Nephron progenitor cell (in vitro differentiated cells): ENCODE results near the gene PHKA1.
"Not testable (repeated sequence)": the region's sequence is repeated elsewhere in the genome, so short reads cannot be mapped to it uniquely, and the experiment has no call there.

ENCODE experiments used
- DNase-seq: peaks from one replicate; pipeline ENCODE4 v3.0.0; 2021
- H3K27ac Mint-ChIP-seq: 2 replicates; pipeline ENCODE4 v1.8.0; 2021; ENCODE audit warnings: mild to moderate bottlenecking, moderate library complexity, mixed read lengths
- H3K27me3 Mint-ChIP-seq: 2 replicates; pipeline ENCODE4 v1.8.0; 2021; ENCODE audit warnings: mild to moderate bottlenecking, low read depth, mixed read lengths; ENCODE audit not compliant: poor library complexity
- H3K36me3 Mint-ChIP-seq: 2 replicates; pipeline ENCODE4 v1.8.0; 2021; ENCODE audit warnings: low read depth, mixed read lengths
- H3K4me1 Mint-ChIP-seq: 2 replicates; pipeline ENCODE4 v1.8.0; 2021; ENCODE audit warnings: mixed read lengths
- H3K4me3 Mint-ChIP-seq: 2 replicates; pipeline ENCODE4 v1.8.0; 2021; ENCODE audit warnings: mild to moderate bottlenecking, moderate library complexity, mixed read lengths
- H3K9me3 Mint-ChIP-seq: 2 replicates; pipeline ENCODE4 v1.8.0; 2021; ENCODE audit warnings: mild to moderate bottlenecking, moderate library complexity, mixed read lengths
- TF ChIP-seq, protein P1 (sequence below): fragments of 200-600 bp; sonication (generic); IDR thresholded peaks from 2 replicates; pipeline ENCODE4 v1.5.0; 2021; ENCODE audit warnings: antibody characterized with exemption

PHKA1 gene

DNA sequence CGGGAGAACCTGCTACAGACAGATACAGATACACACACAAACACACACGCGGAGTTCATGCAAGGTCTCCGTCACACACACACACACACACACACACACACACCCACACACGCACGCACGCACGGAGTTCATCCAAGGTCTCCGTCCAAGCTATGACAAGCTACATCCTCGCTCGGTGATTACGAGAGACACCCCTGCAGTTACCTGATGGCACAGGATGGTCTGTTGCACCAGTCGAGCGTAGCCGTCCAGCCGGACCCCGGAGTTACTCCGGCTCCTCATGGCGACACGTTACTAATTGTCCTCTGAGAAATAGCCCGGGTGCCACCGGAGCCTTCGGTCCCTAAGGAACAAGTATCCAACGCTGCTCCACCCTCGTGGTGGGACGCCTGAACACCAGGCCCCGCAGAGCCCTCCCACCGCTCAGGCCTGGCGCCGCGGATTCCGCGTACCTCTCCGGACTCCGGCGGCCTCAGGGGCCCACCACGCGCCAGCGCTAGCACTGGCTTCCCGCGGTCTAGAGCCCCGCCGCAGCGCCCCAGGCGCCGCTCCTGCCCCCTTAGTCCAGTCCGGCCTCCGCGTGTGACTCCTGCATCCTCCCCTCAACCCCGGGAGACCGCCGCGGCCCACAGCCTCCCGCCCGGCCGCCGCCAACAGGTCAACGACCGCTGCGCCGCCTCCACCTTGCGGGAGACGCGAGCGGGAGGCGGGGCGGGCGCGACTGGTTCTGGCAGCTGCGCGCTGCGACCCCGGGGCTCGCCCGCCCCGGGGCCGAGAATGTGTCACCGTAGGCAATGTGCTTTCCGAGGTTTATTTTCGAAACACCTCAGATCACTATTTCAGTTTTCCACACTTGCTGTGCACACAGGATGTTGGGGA, at the start of gene PHKA1:
Gene PHKA1, minus strand, starts transcription at position 708 of the 879 bp plus-strand sequence. Its CDS starts 426 bp downstream, at position 282.
- peaks cover 28% of the 10 kb centered on the region for H3K4me1 Mint-ChIP-seq
- H3K27ac Mint-ChIP-seq: peak within 1 kb of the TSS; percentile 95
- peaks cover 57% of the 10 kb centered on the region for H3K9me3 Mint-ChIP-seq
- H3K36me3 Mint-ChIP-seq: peaks cover 12% of the 10 kb centered on the region
- DNase-seq: peak; percentile 73
- H3K4me3 Mint-ChIP-seq: peak within 1 kb of the TSS; percentile 93
- H3K27me3 Mint-ChIP-seq: not testable (repeated sequence)

DNA sequence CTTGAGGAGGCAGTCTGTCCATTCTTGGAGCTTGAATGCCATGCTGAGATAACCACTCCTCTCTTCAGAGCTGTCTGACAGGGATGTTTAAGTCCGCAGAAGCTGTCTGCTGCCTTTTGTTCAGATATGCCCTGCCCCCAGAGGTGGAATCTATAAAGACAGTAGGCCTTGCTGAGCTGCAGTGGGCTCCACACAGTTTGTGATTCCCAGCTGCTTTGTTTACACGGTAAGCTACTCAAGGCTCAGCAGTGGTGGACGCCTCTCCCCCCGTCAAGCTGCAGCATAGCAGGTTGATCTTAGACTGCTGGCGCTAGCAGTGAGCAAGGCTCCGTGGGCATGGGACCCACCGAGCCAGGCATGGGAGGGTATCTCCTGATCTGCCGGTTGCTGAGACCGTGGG, 46.3 kb upstream of the PHKA1 start:
- not testable (repeated sequence) for H3K4me3 Mint-ChIP-seq, H3K4me1 Mint-ChIP-seq, H3K27me3 Mint-ChIP-seq, H3K36me3 Mint-ChIP-seq, H3K9me3 Mint-ChIP-seq, DNase-seq, H3K27ac Mint-ChIP-seq

DNA sequence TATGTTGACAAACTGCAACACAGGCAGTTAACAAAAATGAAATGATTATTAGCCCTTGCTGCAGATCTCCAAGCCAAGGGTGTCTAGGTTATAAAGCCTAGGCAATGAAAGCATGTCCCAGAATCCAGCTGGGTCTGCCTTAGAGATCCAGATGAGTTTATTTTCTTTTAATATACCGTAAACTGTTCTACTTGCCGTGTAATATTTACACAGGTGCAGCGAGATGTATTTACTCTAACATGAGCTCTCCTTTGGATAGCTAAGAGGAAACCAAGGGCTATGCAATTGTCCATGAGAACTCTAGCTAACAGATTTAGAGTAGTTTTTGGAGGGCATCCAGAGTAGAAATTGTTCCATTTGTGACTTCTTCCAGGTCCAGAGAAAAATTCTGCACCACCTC, 34.4 kb upstream of the PHKA1 start:
- not testable (repeated sequence) for DNase-seq, H3K27ac Mint-ChIP-seq, H3K4me3 Mint-ChIP-seq, H3K4me1 Mint-ChIP-seq, H3K9me3 Mint-ChIP-seq, H3K36me3 Mint-ChIP-seq, H3K27me3 Mint-ChIP-seq

DNA sequence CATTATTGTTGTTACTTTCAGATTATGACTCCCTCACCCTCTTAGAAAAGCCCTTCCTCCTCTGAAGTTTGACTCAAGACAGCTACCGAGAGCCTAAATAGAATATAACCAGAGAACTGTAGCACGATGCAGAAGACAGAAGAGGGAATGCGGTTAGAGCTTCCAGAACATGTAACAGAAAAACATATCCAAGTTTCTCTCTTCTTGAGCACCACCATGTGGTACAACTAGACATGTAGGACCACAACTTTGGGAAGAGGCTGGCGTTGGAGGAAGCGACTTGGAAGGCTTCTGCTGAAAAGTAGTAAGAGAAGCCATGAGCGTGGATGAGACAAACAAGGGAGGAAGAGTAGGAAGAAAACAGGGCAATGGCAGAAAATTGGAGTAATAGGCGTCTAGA, 31.4 kb upstream of the PHKA1 start:
- not testable (repeated sequence) for H3K4me3 Mint-ChIP-seq, DNase-seq, H3K9me3 Mint-ChIP-seq, H3K27me3 Mint-ChIP-seq, H3K36me3 Mint-ChIP-seq, H3K4me1 Mint-ChIP-seq, H3K27ac Mint-ChIP-seq

DNA sequence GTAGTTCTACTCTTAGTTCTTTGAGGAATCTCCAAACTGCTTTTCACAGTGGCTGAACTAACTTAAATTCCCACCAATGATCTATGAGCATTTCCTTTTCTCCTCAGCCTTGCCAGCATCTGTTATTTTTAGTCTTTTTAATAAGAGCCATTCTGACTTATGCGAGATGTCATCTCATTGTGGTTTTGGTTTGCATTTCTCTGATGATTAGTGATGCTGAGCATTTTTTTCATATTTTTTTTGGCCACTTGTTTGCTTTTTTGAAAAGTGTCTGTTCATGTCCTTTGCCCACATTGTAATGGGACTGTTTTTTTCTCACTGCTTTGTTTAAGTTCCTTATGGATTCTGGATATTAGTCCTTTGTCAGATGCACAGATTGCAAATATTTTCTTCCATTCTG, 21.5 kb upstream of the PHKA1 start:
- peaks cover 49% of the 10 kb centered on the region for H3K9me3 Mint-ChIP-seq
- no peak overlapping the region for H3K4me3 Mint-ChIP-seq
- no peak overlapping the region for H3K27ac Mint-ChIP-seq
- DNase-seq: no peak
- peaks cover 13% of the 10 kb centered on the region for H3K36me3 Mint-ChIP-seq
- H3K4me1 Mint-ChIP-seq: peaks cover 22% of the 10 kb centered on the region
- no peaks in the 10 kb centered on the region for H3K27me3 Mint-ChIP-seq
- TF ChIP-seq, protein P1, sequence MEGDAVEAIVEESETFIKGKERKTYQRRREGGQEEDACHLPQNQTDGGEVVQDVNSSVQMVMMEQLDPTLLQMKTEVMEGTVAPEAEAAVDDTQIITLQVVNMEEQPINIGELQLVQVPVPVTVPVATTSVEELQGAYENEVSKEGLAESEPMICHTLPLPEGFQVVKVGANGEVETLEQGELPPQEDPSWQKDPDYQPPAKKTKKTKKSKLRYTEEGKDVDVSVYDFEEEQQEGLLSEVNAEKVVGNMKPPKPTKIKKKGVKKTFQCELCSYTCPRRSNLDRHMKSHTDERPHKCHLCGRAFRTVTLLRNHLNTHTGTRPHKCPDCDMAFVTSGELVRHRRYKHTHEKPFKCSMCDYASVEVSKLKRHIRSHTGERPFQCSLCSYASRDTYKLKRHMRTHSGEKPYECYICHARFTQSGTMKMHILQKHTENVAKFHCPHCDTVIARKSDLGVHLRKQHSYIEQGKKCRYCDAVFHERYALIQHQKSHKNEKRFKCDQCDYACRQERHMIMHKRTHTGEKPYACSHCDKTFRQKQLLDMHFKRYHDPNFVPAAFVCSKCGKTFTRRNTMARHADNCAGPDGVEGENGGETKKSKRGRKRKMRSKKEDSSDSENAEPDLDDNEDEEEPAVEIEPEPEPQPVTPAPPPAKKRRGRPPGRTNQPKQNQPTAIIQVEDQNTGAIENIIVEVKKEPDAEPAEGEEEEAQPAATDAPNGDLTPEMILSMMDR: no peak

DNA sequence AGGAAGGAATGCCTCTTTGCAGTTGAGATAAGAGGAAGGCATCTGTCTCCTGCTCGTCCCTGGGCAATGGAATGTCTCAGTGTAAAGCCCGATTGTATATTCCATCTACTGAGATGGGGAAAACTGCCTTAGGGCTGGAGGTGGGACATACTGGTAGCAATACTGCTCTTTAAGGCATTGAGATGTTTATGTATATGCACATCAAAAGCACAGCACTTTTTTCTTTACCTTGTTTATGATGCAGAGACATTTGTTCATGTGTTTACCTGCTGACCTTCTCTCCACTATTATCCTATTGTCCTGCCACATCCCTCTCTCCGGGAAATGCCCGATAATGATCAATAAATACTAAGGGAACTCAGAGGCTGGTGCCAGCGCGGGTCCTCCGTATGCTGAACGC, 19.5 kb upstream of the PHKA1 start:
- DNase-seq, H3K27me3 Mint-ChIP-seq, H3K27ac Mint-ChIP-seq, H3K4me3 Mint-ChIP-seq: not testable (repeated sequence)
- Mint-ChIP-seq H3K36me3 (peaks cover 13% of the 10 kb centered on the region), H3K9me3 (peaks cover 49% of the 10 kb centered on the region), H3K4me1 (peaks cover 22% of the 10 kb centered on the region)

DNA sequence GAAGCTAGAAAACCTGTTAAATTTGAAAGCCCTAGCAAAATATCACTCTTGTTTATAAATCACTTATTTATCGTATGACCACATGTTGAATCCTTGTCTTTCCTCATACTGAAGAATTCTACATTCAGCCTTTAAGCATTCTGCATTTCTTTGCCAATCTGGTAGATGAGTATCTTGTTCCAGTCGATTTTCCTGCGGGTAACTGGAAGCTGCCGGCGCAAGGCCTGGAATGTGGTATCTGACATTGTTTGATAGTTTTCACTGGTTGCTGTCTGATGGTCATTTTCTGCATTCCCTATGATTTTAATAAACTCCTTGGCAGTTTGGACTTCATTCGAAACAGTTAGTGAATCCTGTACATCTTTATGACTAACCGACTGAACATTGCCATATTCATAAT, 13.7 kb upstream of the PHKA1 start:
- no peak overlapping the region for H3K27ac Mint-ChIP-seq
- DNase-seq: no peak
- H3K9me3 Mint-ChIP-seq: peaks cover 28% of the 10 kb centered on the region
- TF ChIP-seq, protein P1: no peak
- peaks cover 3% of the 10 kb centered on the region for H3K4me1 Mint-ChIP-seq
- H3K4me3 Mint-ChIP-seq: no peak overlapping the region
- H3K27me3 Mint-ChIP-seq: no peaks in the 10 kb centered on the region
- no peaks in the 10 kb centered on the region for H3K36me3 Mint-ChIP-seq

DNA sequence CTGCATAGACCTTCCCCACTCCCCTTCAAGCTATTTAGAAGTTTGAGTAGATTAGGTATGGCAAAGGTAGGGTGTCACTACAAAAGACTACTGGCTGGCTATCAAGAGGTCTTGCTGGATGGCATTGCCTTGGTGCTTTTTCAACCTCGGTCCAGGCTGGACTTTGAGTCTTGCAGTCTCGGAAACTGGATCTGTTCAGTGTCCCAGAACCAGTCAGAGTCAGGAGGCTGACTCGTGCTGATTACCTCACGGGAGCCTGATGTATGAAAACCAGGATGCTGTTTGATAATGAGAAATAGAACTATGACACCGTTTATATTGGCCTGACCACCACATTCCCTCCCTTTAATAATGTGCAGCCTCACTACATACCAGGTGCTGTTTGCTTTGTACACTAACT, 2.7 kb upstream of the PHKA1 start:
- H3K4me3 Mint-ChIP-seq: no peak overlapping the region
- no peaks in the 10 kb centered on the region for H3K27me3 Mint-ChIP-seq
- peaks cover 53% of the 10 kb centered on the region for H3K9me3 Mint-ChIP-seq
- DNase-seq: no peak
- peaks cover 28% of the 10 kb centered on the region for H3K4me1 Mint-ChIP-seq
- H3K36me3 Mint-ChIP-seq: peaks cover 1% of the 10 kb centered on the region
- TF ChIP-seq, protein P1: no peak
- H3K27ac Mint-ChIP-seq: no peak overlapping the region
